Measurements from ENCODE around the gene ZNF827. TPM values are rescaled to one million over a fixed set of nuclear protein-coding genes. Genes with fewer than 3 reads are reported as not detected.

ZNF827 gene
- polyA plus RNA-seq, 1 donor from 2014 or later, result 12.1 TPM

- H2AFZ ChIP-seq (ENCODE audit: low read depth, low read length), result no peak overlapping the region
- H3K9me3 ChIP-seq (ENCODE audit: low read length), result no peaks in the 10 kb centered on the region
- no peaks in the 10 kb centered on the region for H3K9me2 ChIP-seq (ENCODE audit: insufficient read depth, low read length)
- no peak overlapping the region for H3K4me3 ChIP-seq (ENCODE audit: low read length)
- H3K36me3 ChIP-seq (ENCODE audit: insufficient read depth, low read length), result peaks cover 6% of the 10 kb centered on the region
- no peak overlapping the region for H3K9ac ChIP-seq (ENCODE audit: low read length)
- no peaks in the 10 kb centered on the region for H3K27me3 ChIP-seq (ENCODE audit: insufficient read depth, low read depth, low read length)
- H3K4me2 ChIP-seq (ENCODE audit: low read length), result no peak overlapping the region
- TF ChIP-seq MXI1 (conservative IDR thresholded peaks at IDR 0.05; ENCODE audit: poor library complexity, severe bottlenecking) (no peak), RAD21 (conservative IDR thresholded peaks at IDR 0.05) (no peak), EZH2 (IDR thresholded peaks at IDR 0.05; ENCODE audit: borderline replicate concordance, insufficient read depth, low read length, poor library complexity, severe bottlenecking) (no peak), REST (IDR thresholded peaks at IDR 0.05; ENCODE audit: borderline replicate concordance) (no peak), SMC3 (conservative IDR thresholded peaks at IDR 0.05; ENCODE audit: poor library complexity) (no peak)
- no peaks in the 10 kb centered on the region for H3K79me2 ChIP-seq (replicated peaks; ENCODE audit: insufficient read depth, low read length)
- H4K20me1 ChIP-seq (ENCODE audit: insufficient read depth), result no peaks in the 10 kb centered on the region
- H3F3A ChIP-seq (ENCODE audit: insufficient read depth, low read length, poor library complexity, severe bottlenecking), result no peaks in the 10 kb centered on the region
- H3K27ac ChIP-seq (ENCODE audit: low read length), result no peak overlapping the region
Measured at GRCh38 chr4:145816091-145816490, 122.5 kb downstream of the ZNF827 start.

- H3K27ac ChIP-seq (ENCODE audit: low read length), result no peak overlapping the region
- TF ChIP-seq RAD21 (conservative IDR thresholded peaks at IDR 0.05), result no peak
- no peak for TF ChIP-seq CTCF (IDR thresholded peaks at IDR 0.05; ENCODE audit: poor library complexity, severe bottlenecking)
- TF ChIP-seq TAF1 (IDR thresholded peaks at IDR 0.05; ENCODE audit: low read depth), result no peak
- no peak for TF ChIP-seq MXI1 (conservative IDR thresholded peaks at IDR 0.05; ENCODE audit: poor library complexity, severe bottlenecking)
- no peak for TF ChIP-seq EP300 (conservative IDR thresholded peaks at IDR 0.05; ENCODE audit: poor library complexity, severe bottlenecking)
- no peak for TF ChIP-seq EZH2 (IDR thresholded peaks at IDR 0.05; ENCODE audit: borderline replicate concordance, insufficient read depth, low read length, poor library complexity, severe bottlenecking)
- no peak for TF ChIP-seq SMC3 (conservative IDR thresholded peaks at IDR 0.05; ENCODE audit: poor library complexity)
- no peak for TF ChIP-seq REST (IDR thresholded peaks at IDR 0.05; ENCODE audit: borderline replicate concordance)
- no peak for TF ChIP-seq POLR2AphosphoS5 (IDR thresholded peaks at IDR 0.05)
- H3K4me3 ChIP-seq (ENCODE audit: low read length), result no peak overlapping the region
- no peak overlapping the region for H2AFZ ChIP-seq (ENCODE audit: low read depth, low read length)
- H4K20me1 ChIP-seq (ENCODE audit: insufficient read depth), result no peaks in the 10 kb centered on the region
- no peaks in the 10 kb centered on the region for H3K27me3 ChIP-seq (ENCODE audit: insufficient read depth, low read depth, low read length)
- H3K4me2 ChIP-seq (ENCODE audit: low read length), result no peak overlapping the region
- no peaks in the 10 kb centered on the region for H3F3A ChIP-seq (ENCODE audit: insufficient read depth, low read length, poor library complexity, severe bottlenecking)
- no peaks in the 10 kb centered on the region for H3K79me2 ChIP-seq (replicated peaks; ENCODE audit: insufficient read depth, low read length)
- no peaks in the 10 kb centered on the region for H3K9me3 ChIP-seq (ENCODE audit: low read length)
- H3K36me3 ChIP-seq (ENCODE audit: insufficient read depth, low read length), result peaks cover 6% of the 10 kb centered on the region
- H3K9me2 ChIP-seq (ENCODE audit: insufficient read depth, low read length), result no peaks in the 10 kb centered on the region
- H3K9ac ChIP-seq (ENCODE audit: low read length), result no peak overlapping the region
Measured at GRCh38 chr4:145815626-145816025, 123.0 kb downstream of the ZNF827 start.

All from neural cell (in vitro differentiated cells).